Hematopoietic multipotent progenitor cell (in vitro differentiated cells): ENCODE data around the gene RAD51D. TPM values are rescaled to one million over a fixed set of nuclear protein-coding genes. Genes with fewer than 3 reads are reported as not detected.
A peak's percentile ranks its signal among the peaks of the same experiment; 100 is the strongest.
"Not testable (repeated sequence)": the region's sequence is repeated elsewhere in the genome, so short reads cannot be mapped to it uniquely, and the experiment has no call there.

Source experiments
- DNase-seq, 3 donors: peaks; one replicate each; pipeline ENCODE4 v3.0.0-alpha.2; 2011 to 2015; ENCODE audit warnings: low read depth in 2 of 3, low spot score in 2 of 3
- total RNA-seq: library from RNA; depleted of rRNA; stranded (reverse); fragments of >200 nt; gene quantifications from one replicate; pipeline ENCODE4 v1.2.3, GENCODE V29; 2012

Gene RAD51D
- total RNA-seq, 1 donor, result 18.6 TPM

- DNase-seq, result no peak
Measured at GRCh38 chr17:35073183-35073790, 46.4 kb downstream of the RAD51D start.

GRCh38 chr17:35069311-35069710 is 50.3 kb downstream of the RAD51D start:
- DNase-seq, result no peak

GRCh38 chr17:35068249-35068648 is 51.4 kb downstream of the RAD51D start:
- DNase-seq, result no peak

- DNase-seq, result no peak
Measured at GRCh38 chr17:35065880-35066279, 53.8 kb downstream of the RAD51D start.

GRCh38 chr17:35064516-35065215 is 55.0 kb downstream of the RAD51D start:
- DNase-seq, result peak in 1 of 3 donors; percentile 21

- DNase-seq, result peak; percentile 74 to 96 (median 95)
Measured at GRCh38 chr17:35063514-35064223, 56.0 kb downstream of the RAD51D start, which contains the start of gene RFFL. Gene RFFL (minus strand): TSS chr17:35063707. CDS start chr17:35026553, 37,154 bp downstream.

GRCh38 chr17:35062308-35062707 is 57.4 kb downstream of the RAD51D start:
- no peak for DNase-seq

GRCh38 chr17:35057332-35057915 is 62.2 kb downstream of the RAD51D start:
- DNase-seq, result no peak

- no peak for DNase-seq
Measured at GRCh38 chr17:35056013-35056412, 63.6 kb downstream of the RAD51D start.

GRCh38 chr17:35053204-35053603 is 66.5 kb downstream of the RAD51D start:
- DNase-seq, result no peak

GRCh38 chr17:35052780-35053179 is 66.9 kb downstream of the RAD51D start:
- DNase-seq, result no peak

- DNase-seq, result no peak
Measured at GRCh38 chr17:35052241-35052610, 67.4 kb downstream of the RAD51D start.

- peak in 2 of 3 donors; percentile 30 to 39 for DNase-seq
Measured at GRCh38 chr17:35051579-35052240, 68.0 kb downstream of the RAD51D start.

GRCh38 chr17:35051183-35051578 is 68.5 kb downstream of the RAD51D start:
- DNase-seq, result peak; percentile 56 to 78 (median 60)

- no peak for DNase-seq
Measured at GRCh38 chr17:35050170-35050569, 69.5 kb downstream of the RAD51D start.

- no peak for DNase-seq
Measured at GRCh38 chr17:35048685-35049379, 70.8 kb downstream of the RAD51D start.

GRCh38 chr17:35046740-35047283 is 72.8 kb downstream of the RAD51D start:
- DNase-seq, result peak in 1 of 3 donors; percentile 25

GRCh38 chr17:35046245-35046644 is 73.4 kb downstream of the RAD51D start:
- DNase-seq, result no peak

- DNase-seq, result not testable (repeated sequence)
Measured at GRCh38 chr17:35045458-35045979, 74.1 kb downstream of the RAD51D start.

GRCh38 chr17:35044181-35044580 is 75.5 kb downstream of the RAD51D start:
- no peak for DNase-seq
